Esophagus muscularis mucosa (tissue), 3 donors: ENCODE data around the gene CTDP1.

Experiments
- POLR2A ChIP-seq: fragments of 450-650 bp; IDR thresholded peaks from one replicate; pipeline ENCODE4 v1.6.1; 2017; ENCODE audit warnings: antibody characterized with exemption, moderate library complexity, mild to moderate bottlenecking, low read depth
- TF ChIP-seq, protein P1 (sequence below), 3 experiments: fragments of 200-600 bp in 2 of 3; fragments of 450-650 bp in 1 of 3; sonication (generic) in 2 of 3; IDR thresholded peaks; one replicate each; pipeline ENCODE4 v1.5.1; 2017 to 2019; ENCODE audit warnings: antibody characterized with exemption in 3 of 3, mild to moderate bottlenecking in 2 of 3, moderate library complexity in 1 of 3

DNA sequence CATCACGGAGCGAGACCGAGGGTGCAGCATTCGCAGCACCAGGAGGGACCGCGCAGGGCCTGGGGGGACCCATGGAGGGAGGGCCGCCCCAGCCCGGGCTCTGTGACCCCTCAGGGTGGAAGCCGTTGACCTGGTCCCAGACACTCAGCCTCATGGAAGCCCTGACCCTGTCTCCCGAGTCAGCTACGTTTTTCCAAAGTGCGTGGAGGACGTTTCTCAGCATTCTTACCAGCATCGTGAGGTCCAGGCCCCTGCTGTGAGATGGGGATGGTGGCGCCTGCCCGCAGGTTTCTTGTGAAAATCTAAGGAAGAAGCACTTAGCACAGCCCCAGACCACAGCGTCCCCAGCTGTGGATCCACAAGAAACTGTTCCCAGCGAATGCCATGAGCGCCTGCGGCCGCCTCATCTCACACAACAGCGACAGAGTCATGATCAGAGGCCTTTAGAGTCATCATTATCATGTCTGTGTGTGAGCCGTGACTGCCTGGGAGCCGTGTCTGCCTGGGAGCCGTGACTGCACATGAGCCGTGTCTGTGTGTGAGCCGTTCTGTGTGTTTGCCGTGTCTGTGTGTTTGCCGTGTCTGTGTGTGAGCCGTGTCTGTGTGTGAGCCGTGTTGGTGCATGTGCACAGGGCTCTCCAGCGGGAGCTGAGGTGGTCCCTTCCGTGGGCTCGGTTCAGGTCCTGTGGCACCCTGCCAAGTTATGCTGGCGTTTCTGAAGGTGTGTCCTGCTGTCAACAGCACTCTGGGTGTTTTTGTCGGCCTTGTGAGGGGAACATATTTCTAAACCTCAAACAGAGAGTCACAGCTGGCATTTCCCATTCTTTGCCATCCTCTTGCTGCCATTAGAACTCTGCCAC, 68.9 kb downstream of the CTDP1 start:
- TF ChIP-seq, protein P1, sequence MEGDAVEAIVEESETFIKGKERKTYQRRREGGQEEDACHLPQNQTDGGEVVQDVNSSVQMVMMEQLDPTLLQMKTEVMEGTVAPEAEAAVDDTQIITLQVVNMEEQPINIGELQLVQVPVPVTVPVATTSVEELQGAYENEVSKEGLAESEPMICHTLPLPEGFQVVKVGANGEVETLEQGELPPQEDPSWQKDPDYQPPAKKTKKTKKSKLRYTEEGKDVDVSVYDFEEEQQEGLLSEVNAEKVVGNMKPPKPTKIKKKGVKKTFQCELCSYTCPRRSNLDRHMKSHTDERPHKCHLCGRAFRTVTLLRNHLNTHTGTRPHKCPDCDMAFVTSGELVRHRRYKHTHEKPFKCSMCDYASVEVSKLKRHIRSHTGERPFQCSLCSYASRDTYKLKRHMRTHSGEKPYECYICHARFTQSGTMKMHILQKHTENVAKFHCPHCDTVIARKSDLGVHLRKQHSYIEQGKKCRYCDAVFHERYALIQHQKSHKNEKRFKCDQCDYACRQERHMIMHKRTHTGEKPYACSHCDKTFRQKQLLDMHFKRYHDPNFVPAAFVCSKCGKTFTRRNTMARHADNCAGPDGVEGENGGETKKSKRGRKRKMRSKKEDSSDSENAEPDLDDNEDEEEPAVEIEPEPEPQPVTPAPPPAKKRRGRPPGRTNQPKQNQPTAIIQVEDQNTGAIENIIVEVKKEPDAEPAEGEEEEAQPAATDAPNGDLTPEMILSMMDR (IDR thresholded peaks at IDR 0.05), result no peak
- no peak for TF ChIP-seq POLR2A
